Activated CD4-positive, alpha-beta T cell treated with anti-CD3 and anti-CD28 coated beads, Interleukin-2, amount 50 U/mL, for 48 hours (primary cell): ENCODE measurements around the gene NR6A1.
"Not testable (repeated sequence)": the region's sequence is repeated elsewhere in the genome, so short reads cannot be mapped to it uniquely, and the experiment has no call there.

Source experiments
- DNase-seq, 2 experiments: peaks; one replicate each; pipeline ENCODE4 v3.0.0-alpha.2; 2020

Gene NR6A1

DNA sequence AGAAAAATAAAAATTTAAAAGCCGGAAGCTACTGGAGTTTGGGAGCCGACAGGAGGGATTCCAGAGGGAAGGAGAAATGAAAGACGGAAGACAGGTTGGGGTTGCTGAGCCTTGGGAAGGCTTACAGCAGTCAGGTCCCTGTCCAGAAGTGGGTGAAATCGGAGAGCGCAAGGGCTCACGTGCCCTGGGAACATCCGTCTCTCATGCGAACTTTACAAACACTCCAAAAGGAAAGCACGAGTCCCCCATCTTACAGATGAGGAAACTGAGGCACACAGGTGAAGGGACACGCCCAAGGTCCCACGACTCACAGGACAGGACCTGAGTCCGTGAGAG lies 5.5 kb upstream of the NR6A1 start:
- no peak for DNase-seq

DNA sequence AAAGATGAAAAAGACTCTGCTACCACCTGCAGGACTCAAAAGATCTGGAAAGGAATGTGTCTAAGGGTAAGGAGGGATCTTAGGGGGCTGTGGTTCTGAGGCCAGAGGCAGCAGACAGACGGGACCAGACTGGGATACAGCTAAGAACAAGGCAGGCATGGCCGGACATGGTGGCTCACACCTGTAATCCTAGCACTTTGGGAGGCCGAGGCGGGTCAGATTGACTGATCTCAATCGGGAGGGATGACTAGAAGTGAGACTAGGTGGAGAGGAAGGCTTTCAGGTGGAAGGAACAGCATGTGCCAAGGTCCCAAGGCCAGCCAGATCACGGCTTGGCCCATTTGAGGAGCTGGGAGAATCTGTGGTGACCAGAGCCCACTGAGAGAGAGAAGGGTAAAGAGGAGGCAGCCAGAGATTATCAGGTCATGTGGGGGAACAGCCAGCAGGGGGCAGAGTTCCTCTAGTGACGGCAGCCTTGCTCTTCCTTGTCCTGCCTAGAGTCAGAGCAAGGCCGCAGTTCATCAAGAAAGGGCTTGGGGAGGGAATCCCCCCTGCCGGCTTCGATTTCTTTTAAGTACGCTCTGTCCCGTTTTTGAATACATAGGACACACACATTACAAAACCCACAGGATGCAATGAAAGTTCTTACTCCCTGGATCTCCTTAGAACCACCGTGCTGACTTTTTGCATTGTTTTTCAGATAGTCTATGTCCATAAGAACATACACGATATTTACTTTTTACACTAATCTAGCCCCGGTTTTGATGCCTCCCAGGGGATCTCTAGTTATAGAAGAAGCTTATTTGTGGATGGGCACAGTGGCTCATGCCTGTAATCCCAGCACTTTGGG lies 3.2 kb upstream of the NR6A1 start:
- peak; percentile 92 for DNase-seq

DNA sequence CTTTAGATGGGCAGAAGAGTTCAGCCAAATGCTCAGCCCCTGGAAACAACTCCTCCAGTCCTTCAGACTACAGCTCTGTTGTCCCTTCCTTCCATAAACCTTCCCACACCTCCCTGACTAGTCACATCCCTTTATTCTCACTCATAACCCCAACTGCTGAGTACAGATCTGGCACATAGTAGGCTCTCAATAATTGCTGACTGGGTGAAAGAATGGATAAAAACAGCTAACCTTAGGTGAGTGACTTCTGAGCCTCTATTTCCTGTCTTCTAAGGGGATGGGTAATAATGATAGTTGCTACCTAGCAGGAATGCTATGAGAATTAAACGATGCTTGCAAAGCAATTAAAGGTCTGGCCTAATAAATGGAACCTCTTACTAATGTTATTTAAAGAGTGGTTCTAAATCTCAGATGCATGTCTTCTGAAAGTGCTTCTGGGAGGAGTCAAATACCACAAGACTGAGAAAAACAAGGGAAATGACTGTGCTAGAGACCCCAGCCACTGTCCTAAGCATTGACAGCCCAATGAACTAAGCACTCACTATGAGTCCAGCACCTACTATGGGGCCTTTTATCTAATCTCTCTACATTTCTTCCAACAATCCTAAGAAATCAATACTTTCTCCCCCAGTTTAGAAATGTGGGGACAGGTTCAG lies 2.5 kb upstream of the NR6A1 start:
- no peak for DNase-seq

DNA sequence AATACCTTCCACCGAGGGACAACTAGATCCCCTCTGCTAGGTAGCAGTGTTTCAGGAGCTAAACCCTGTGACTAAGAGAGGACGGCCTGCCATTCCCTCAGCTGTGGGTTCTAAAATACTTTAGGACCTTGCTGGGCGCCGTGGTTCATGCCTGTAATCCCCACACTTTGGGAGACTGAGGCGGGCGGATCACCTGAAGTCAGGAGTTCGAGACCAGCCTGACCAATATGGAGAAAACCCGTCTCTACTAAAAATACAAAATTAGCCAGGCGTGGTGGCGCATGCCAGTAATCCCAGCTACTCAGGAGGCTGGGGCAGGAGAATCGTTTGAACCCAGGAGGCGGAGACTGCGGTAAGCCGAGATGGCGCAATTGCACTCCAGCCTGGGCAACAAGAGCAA lies 1.8 kb upstream of the NR6A1 start:
- not testable (repeated sequence) for DNase-seq

DNA sequence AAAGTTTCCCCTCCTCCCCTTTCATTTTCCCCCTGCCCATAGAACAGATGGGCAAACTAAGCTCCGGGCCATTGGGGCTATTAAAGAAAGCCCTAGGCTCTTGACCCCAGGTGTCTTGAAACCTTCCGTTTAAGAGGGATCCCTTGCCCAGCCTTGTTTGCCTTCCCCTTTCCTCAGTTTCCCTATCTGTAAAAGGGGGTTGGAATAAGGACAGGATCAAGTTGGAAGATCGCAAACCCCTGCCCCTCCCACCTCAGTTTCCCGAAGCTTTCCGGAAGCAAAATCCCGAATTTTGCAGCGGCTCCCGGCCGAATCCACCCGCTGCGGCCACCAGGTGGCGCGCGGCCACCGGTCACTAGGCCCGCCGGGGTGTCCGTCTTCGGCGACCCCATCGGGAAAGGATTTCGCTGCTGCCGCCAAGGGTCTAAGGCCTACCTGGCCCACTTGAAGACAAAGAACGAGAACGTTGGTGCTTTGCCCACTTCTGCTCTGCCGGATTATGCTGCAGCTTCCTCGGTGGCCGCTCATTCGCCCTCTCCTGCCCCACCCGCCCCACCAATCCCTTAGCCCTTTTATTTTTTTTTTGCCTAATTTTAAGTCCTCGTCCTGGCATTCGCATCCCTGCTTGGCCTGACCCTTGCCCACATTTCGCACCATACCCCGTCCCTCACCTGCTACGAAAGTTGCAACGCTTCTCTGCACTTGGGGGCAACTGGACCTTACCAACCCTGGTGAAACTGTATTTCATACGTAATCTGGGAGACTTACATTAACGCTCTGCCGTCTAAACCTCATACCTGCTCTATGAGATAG lies 962 bp upstream of the NR6A1 start:
- peak; percentile 42 to 51 for DNase-seq

DNA sequence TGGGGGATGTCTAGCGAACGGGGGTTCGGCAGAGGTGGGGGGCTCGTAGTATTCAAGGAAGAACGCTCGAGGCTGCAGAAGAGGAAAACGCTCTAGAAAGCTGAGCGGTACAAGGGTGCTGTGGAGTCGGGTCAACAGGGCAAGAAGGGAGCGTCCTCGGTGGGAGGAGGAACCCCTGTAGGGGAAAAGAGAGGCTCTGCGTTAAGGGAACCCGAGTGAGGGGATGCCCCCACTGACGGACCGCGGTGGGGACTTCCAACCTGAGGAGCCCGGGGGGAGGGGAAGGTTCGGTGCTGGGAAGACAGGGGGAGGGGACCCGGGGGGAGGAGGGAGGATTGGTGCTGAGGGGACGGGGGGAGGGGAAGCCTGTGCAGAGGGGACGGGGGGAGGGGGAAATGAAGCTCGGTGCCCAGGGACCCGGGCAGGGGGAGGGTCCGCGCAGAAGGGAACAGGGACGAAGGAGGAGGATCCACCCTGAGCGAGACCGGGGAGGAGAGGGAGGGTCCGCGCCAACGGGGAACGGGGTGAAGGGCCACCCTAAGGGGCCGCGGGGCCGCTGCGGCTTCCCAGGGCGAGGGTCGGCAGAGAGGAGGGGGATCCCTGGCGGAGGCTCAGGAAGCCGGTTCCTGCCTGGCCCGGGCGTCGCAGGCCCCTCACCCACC lies 621 bp downstream of the NR6A1 start:
- peak; percentile 19 to 27 for DNase-seq

DNA sequence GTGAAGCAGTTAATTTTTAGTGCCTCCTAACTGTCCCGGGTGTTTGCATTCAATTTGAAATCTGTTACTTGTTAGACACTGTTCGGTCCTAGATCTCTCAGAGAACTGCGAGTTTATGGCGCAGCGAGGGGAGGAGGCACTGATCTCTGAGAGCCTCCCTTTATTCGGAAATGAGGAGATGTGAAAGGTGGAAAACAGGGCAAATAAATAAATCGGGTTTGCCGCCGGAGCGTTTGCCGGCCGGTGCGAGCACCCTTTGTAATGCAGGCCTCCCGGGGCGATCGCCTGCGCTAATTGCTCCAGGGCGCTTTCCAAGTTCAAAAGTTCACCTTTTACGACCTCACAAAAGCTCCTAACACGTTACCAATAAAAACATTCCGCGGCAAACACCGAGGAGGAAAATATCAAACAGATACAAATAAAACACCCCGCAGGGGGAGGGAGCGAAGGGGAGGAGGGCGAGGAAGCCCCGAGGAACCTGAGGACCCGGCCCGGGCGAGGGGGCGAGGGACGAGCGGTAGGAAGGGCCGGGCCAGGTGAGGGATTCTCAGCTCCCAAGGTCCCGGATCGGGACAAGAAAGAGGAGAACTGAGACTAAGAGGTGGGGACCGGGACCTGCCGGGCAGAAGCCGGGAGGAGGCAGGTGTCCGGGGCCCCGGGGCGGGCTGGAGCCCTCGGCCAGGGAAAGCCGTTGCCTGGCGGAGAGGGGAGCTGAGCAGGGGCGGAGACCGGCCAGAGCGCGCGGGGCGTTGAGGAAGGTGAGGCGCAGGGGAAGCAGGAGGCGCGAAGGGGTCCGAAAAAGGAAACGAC lies 1.4 kb downstream of the NR6A1 start:
- DNase-seq: peak in 1 of 2 experiments; percentile 25

DNA sequence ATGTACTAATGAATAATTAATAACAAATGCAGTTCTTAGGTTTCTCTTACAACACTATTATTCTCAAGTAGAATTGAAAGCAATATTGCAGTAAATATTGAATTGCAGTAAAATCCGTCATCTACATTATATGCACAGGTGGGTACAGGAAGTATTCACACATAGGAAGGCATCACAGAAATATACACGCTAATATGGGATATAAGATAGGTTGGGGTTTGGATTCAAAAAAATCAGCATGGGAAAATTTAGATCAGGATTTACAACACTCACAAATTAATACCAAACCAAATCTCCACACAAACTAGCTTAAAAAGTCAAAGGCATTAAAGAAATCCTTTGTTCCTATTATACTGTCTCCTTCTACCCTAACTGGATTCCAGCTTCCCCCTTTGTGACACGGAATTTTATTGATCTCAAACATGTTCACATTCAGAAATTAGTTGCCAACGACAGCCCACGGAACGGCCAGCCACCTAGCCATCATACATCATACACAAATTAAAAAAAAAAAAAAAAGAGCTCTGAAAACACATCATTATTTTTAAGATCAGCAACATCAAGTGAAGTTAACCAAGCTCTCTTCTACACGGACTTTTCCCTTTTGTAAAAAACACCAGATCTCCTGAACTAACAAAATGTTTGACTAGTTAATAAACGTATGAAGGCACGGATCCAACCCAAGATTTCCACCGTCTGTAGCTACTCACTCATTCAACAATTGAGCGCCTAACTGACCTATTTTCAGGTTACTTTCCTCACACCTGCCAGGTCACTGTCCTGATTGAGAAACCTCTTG lies 2.2 kb downstream of the NR6A1 start:
- no peak for DNase-seq

DNA sequence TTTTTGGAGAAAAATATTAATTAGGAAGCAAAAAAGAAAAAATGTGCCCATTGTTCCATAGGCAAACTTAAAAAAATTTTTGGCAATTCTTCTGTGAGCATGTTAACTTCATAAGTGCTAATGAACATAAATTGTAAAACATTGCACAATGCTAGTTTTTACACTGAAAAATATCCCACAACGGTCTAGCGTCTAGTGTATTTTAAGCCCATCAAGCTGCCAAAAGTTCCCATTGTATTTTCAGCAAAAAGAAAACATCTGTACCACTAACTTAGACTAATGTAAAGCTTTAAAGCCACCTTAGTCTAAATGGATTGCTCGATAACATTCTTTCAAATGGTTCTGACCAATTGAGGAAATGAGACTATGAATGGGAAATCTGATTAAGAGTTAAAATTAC lies 2.8 kb downstream of the NR6A1 start:
- DNase-seq: no peak

DNA sequence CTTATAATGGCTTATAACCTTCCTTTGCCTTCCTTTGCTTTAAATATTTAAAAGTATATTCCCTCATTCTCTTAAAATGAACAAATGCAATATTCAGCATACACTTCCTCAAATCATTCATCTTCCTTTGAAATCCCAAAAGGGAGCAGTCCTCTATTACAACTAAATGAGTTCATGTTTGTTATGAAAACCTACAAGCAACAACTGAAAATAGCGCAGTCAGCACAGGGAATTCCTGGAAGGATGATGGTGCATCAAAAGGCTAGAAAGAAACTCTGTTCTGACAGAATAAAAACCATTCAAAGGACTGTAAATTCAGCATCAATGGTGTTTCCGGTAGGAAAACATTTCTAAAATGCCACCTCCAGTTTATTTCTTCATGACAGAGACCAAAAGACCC lies 3.3 kb downstream of the NR6A1 start:
- DNase-seq: no peak

DNA sequence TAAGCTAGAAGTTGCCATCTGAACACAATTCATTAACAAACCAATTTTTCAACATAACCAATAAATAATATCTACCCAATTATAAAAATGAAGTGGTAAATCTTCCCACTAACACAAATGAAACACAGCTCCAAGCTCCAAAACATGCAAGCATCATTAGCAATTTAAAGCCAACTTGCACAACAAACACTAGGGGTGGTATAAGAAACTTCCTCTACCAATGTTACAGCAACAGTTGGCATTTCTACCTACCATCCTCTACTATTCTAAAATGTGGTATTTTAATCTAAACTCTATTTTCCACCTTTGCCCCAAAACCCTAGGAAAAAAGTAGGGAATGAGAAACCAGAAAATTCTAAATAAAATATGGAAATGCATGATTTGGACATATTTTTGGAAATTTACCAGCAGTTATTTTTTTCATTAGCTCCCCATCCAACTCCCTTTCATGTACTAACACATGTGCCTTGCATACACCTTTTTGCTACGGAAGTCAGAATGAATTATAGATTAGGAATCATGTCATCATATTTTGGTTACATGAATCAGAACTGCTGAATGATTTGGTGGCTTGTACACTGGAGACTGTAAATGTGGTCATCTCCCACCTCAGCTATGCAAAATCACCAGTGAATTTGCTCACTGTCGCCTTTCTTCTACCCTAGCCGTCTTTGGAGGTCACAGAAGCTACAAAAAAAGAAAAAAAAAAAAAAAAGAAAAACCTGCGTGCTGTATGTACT lies 4.1 kb downstream of the NR6A1 start:
- DNase-seq: no peak

DNA sequence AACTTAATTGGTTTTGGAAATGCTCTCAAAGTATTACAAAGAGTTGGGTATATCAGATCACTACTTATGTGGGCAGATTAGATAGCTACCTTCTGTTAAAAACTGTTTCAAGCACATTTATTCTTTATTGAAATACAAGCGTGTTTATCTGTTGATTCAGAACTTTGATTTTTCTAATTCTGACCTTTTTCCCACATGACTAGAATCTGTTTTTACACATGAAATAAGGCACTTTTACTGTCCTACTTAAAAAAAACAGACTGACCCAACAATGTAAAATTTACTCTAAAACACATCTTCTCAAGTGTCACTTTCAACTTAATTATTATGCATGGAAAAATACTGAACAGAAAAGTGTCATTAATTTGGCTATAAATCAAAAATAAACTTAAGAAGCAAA lies 4.8 kb downstream of the NR6A1 start:
- no peak for DNase-seq

DNA sequence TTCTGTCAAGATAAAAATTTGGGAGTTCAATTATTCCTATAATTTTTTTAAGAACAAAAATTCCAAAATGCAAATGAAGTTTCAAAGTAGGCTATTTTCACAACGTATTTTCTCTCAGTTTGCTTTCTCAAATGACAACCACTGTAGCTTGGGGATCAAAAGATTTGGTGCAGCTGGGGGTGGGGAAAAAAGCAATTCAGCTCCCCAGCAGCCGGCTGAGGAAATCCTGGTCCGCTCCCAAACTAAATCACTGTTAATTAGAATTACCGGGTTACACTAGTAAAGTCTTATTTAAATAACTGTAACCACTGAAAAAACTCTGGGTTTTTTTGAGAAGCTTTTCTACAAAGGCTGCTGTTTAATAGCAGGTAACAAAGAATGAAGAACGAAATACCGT lies 5.7 kb downstream of the NR6A1 start:
- DNase-seq: no peak

DNA sequence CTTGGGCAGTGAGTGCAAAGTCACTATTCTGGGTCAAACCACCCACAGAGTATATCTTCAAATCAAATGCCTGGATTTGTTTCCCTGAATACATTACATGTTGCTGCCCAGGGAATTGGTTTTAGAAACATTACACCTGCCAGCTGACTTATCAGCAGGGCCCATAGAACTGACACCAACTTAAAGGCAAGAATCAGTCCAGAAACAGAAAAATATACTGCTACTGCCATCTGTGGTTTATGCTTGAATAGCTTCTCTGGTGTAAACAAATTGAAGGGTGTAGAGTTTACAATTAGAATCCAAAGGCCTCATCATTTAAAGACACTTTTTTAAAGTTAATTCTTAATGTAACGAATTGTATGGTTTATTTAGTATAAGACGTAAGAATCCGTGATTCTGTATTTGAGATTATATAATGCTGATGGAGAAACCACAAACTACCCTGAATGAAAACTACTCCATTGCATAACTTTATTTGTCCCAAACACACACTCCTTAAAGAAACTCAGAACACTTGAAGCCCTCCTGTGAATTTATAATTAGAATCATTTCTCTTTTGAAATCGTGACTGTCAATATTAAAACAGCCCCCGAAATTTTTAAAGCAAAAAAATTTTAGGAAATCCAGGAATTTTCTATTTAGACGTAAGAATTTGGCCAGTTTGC lies 6.2 kb downstream of the NR6A1 start:
- no peak for DNase-seq

DNA sequence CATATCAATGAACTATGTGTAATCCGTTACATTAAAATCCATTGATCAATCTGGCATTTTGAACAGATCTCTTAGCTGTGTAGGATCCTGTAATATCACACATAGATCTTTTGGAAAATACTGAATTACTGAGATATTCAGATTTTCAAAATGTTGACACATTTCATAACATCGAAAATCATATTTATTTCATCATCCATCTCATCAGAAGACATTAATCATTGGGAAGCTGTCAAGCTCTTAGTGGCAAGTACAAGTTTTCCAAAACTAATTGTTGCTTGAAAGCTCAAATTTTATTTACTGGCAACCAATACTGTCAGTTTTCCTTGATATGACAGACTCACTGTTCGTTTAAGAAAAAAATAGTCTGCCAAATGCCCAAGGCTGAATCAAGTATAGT lies 8.5 kb downstream of the NR6A1 start:
- no peak for DNase-seq

DNA sequence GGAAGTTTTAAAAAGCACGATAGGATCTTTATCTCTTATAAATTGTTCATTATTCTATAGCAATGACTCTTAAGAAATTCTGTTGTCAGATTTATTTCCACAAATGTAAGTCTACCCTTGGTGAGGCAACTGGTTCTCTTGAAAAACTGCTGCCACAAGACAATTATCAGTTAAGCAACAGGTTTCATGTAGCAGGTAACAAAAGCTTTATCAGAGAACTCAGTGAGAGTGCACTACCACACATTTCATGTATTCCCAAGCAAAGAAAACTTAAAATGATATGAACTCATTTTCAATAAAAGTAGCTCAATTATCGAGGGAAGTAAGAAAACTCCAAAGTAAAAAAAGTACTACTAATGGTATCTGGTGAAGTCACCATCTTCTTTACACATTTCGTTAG lies 9.4 kb downstream of the NR6A1 start:
- DNase-seq: no peak

DNA sequence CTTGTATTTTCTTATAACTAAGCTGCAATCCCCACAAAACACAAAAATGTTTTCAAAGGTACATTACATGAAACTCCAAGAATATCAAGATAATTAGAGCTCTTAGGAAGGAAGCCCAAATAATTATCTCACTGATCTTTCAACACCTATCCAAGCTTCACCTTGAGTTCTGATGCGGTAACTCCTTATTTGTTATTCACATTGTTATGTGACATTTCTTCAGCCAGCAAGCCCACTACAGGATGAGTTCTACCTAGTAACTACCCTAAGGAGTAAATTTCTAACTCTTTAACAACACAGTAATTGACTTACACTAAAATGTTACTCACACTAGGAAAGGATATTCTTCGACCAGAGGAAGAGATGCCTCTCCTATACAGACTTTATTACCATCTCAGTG lies 9.9 kb downstream of the NR6A1 start:
- DNase-seq: no peak

DNA sequence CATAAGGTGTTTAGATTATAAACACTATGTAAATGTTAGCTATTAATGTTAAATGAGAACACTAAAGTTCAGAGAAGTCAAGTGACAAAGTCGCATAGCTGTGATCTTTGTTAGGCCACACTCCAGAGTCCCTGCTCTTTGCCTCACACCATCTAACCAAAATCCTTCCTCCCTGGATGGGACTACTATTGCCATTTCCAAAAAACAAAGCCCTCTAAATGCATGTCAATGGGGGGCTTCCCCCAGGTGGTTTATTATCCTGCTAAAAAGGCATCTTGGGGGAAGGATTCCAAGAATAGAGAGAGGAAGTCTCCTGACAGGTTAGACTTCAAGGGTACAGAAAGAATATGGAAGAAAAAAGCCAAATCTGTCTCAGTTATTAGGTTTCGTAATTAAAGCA lies 10.4 kb downstream of the NR6A1 start:
- DNase-seq: no peak

DNA sequence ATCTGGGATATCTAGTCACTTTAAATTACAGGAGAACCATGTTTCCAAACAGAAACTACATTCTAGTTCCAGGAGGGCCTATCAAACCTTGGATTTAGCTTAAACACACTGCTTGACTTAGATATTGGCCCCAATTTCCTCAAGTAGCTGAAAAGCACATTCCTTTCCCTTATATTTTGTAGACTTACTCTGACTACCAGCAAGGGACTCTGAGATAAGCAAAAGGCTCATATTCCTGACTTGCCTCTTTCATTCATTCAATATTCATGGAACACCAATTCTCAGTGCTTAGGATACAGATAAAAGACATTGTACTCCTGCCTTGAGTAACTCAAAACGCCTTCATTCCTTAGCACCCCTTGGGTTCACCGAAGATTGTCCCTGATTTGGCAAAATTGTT lies 11.8 kb downstream of the NR6A1 start:
- no peak for DNase-seq

DNA sequence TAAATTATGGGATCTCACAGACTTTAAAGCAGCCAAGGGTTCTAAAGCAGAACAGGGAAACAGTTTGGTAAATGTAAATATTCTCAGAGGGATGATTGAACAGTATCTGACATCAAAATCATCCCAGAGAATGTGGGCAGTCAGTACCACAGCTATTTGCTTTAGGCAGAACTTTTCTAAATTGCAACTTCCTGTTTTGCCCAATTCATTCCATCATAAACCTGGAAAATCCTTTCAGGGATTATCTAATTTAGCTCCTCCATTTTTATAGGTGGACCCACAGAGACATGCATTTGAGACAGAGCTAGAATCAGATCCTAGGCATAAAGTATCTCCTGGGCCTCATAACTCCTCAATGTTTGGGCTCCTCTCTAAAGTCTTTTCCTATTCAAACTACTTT lies 12.4 kb downstream of the NR6A1 start:
- no peak for DNase-seq
